Left forelimb (tissue), 1 donor: ENCODE data around the gene RNF41.
A peak's percentile ranks its signal among the peaks of the same experiment; 100 is the strongest.
"Not testable (repeated sequence)": the region's sequence is repeated elsewhere in the genome, so short reads cannot be mapped to it uniquely, and the experiment has no call there.

Experiments used
- DNase-seq: peaks from one replicate; pipeline ENCODE4 v3.0.0-alpha.2; 2018; ENCODE audit warnings: low spot score

Gene RNF41

DNA sequence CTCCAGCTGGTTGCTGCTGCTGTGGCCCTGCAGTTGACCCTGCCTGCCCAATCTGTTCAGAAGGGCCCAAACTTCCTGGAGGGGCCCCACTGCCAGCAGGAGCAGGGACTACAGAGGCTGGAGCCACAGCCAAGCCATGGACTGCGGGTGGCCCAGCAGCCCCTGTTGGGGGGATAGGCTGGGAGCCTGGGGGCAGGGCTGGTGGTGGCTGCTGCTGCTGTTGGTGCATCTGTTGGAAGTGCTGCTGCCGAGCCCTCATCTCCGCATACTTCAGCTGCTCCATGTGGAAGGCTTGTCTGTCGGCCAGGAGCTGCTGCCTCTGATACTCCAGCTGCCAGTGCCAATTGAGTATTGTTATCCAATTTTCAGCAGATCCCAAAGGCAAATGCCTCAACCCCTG lies 56.4 kb downstream of the RNF41 start:
- no peak for DNase-seq

- no peak for DNase-seq
These were observed 57.4 kb downstream of the RNF41 start for GRCh38 chr12:56164345-56164729.

DNA sequence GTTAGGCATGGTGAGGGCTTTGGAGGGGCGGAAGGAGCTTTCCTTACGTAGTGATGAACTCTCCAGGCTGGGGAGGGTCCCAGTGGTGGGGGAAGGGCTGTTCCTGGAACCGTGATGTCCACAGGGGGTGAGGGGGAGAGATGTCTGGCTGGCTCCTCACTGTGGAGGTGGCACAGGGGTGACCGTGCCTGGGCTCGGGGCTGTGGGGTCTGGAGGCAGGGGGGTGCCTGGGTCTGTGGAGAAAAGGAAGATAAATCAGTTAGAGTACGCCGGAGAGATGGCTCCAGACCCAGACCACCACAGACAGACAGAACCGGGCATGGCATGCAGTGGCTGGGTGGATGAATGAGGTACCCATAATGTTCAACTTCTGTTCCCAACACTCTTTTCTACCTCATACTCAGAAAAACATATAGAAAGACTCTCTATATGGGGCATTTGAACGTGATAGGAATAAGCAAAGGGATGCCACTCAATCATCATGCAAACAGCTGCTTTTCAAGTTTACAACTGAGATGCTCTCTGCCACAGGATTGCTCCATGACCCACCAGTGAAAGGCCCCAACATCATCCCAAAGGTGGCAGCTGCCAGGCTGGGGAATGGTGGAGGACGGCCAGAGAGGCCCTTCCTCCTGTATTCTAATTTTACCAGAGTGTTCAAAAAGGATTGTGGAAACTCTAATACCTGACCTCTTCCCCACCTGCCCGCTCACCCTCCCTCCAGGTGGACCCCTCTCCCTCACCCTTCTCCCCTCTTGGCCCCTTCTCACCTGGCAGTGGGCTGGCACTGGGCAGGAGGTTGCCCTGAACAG lies 58.0 kb downstream of the RNF41 start:
- DNase-seq: no peak

DNA sequence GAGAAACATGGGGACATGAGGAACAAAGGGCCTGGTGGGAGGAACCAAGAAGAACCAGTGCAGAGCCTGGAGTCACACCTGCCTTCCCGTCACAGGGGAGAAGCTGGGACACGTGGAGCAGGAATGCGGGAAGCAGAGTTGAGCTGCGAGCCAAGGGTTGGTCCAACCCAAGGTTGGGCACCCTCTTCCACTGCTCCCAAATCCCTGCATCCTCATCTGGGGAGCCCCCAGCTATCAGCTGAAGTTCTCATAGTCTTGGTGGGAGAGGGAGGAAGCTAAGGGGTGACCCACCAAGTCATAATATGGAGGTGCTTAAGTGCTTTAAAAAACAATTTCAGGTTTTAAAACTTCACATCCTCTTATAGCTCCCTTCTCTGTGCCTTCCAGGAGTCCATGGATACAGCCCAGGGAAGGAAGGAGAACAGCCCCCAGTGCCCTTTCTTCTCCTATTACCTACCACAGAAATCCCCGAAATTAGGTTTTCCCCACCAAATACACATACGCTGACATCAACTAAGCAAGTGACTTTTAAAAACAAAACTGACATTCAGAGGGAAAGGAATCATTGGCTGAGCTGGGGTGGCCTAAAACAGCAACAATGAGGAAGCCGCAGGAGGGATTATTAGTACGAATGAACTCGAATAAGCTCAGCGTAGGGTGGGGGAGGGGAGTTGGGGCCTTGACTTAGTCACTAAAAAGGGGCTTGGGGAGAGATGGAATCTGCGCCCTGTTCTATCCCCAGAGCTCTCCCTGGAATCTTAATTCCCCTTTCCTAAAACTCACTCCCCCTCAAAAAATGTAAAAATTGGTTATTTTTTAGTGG lies 59.0 kb downstream of the RNF41 start:
- no peak for DNase-seq

DNA sequence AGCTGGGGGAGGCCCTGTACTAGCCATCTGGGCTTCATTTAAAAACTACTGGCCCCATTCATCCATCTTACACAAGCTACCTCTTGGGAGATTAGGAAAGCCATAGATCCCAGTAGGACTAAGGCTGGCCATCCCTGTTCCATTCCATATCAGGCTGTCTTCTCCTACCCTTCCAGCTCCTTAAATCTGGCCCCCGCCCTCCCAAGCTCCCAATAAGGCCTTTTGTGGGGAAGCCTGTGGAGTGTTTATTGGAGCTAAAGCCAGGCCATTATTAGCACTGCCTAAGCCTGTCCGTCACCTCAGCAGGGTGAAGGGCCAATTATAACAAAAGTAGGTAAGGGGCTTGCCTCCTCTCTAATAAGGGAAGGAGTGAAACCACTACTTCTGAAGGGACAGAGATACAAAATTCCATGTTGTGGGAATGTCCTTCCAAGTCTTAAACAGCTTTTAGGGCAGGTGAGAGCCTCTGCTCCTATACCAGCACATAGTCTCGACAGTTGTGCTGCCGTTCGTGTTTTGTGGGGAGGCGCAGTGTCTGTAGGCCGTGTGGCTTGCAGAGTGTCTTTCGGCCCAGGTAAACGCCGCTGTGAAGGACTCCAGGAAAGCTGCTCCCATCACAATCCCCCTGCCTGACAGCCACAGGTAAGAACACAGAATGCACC lies 59.9 kb downstream of the RNF41 start:
- DNase-seq: no peak

GRCh38 chr12:56160894-56161689 lies 60.6 kb downstream of the RNF41 start:
- no peak for DNase-seq

DNA sequence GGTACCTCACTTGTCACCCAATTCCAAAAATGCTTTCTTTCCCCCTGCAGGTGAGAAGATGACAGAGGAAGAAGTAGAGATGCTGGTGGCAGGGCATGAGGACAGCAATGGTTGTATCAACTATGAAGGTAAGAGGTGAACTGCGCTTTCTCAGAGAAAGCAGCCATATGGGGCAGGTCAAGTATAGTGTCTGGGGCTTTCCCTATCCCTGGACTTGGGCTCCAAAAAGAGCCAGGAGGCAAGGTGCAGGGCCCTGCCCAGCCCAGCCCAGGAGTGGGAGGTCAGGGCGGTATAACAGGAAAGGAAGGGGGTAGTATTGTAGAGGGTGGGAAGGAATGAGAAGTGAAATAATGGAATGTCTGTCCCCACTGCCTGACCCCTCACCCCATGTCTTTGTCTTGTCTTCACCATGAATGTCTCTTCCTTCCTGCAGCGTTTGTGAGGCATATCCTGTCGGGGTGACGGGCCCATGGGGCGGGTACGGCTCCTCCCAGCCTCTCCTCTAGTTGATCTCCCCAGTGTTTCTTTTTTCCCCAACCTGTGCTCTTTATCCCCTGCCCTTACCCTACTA lies 61.4 kb downstream of the RNF41 start:
- DNase-seq: no peak

DNA sequence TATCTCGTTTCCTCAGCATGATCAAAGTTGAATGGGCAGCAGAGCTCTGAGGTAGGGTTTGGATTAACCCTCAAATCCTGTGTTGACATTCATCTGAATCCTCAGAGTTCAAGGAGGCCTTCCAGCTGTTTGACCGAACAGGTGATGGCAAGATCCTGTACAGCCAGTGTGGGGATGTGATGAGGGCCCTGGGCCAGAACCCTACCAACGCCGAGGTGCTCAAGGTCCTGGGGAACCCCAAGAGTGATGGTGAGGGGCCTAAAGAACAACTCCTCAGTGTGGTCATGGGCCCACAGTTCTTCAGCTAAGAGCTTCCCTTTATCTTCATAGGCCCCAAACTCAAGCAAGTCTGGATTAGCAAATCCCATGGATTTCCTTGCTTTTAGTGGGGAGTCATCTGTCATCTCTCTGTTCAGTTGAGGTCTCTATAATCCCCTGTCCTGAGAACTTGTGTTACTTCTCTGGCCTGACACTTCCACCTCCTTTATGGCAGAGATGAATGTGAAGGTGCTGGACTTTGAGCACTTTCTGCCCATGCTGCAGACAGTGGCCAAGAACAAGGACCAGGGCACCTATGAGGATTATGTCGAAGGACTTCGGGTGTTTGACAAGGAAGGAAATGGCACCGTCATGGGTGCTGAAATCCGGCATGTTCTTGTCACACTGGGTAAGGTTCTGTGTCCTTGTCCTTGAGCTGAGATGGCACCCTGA lies 62.1 kb downstream of the RNF41 start:
- DNase-seq: no peak

- peak; percentile 75 for DNase-seq
These were observed 62.7 kb downstream of the RNF41 start for GRCh38 chr12:56158926-56159461.

- peak; percentile 95 for DNase-seq
These were observed 63.4 kb downstream of the RNF41 start, which contains the start of gene MYL6 for GRCh38 chr12:56158029-56158925. Gene MYL6 (plus strand): TSS chr12:56158359. CDS start chr12:56158402, 43 bp downstream.

DNA sequence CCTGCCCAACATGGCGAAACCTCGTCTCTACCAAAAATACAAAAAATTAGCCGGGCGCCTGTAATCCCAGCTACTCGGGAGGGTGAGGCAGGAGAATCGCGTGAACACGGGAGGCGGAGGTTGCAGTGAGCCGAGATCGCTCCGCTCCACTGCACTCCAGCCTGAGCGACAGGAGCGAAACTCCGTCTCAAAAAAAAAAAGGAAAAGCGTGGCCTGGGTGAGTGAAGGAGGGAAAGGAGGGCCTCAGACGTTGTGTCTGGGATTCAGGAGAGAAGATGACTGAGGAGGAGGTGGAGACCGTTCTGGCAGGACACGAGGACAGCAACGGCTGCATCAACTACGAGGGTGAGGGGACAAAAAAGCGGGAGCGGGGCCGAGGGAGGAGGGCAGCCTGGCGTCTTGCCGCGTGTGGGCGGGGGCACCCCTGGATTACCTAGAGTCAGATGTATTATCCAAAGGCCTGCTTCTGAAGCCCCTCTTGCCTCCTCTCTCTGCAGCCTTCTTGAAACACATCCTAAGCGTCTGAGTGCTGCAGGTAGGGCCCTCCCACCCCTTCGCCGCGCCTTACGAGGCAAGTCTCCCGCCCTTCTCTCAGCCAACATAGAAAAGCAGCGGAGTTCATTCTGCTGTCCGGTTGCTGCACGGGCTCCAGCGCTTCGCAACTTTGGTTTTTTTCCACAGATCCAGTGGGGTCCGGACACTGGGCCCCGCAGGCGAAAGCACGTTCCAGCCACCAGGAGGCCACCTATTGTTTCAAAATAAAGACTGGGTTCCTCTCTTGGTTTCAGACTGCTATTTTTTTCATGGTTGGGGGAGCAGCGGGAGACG lies 64.3 kb downstream of the RNF41 start:
- DNase-seq: peak; percentile 89

GRCh38 chr12:56156464-56157200 lies 65.1 kb downstream of the RNF41 start:
- not testable (repeated sequence) for DNase-seq

DNA sequence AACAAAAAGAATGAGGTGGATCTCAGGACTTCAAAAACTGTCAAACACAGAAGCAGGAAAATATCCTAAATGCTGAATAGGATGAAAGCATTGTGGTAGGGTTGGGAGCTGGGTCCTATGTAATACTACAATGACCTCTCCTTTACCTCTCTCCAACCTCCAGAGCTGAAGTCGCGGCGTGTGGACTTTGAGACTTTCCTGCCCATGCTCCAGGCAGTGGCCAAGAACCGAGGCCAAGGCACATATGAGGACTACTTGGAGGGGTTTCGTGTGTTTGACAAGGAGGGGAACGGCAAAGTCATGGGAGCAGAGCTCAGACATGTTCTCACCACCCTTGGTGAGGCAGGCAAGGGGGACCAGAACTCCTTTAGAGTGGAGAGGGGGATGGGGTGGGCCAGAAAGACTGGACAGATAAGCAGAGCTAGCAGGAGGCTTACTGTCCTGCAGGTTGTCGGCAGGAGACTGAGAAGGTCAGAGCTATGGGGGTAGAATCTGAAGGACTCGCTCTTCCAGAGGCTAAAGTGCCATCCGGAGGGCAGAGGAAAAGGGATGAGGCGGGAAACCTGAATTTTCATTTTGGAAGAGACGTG lies 66.4 kb downstream of the RNF41 start:
- DNase-seq: no peak

GRCh38 chr12:56154818-56155217 lies 66.9 kb downstream of the RNF41 start:
- DNase-seq: no peak

DNA sequence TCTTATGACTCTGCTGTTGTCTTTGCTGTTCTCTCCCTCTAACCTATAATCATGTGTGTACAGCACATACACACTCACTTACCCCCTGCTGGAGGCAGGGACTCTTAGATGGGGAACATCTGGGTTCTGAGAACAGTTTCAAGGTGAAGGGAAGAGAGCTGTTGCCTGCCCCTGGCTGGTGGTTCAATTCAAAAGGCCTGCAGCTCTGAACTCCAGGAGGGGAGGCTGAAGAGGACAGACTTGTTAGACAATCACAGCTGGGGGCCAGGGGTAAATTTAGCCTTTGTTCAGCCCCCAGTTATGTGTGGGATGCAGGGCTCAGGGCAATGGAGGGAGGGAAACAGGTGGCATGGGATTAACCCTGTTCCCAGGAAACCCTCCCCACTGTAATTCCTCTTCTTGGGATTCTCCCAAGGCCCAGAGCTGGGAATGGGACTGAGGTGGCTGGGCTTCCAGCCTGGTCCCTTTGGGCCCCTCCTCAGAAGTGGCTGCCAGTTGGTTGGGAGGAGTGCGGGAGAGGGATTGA lies 67.4 kb downstream of the RNF41 start:
- DNase-seq: no peak

DNA sequence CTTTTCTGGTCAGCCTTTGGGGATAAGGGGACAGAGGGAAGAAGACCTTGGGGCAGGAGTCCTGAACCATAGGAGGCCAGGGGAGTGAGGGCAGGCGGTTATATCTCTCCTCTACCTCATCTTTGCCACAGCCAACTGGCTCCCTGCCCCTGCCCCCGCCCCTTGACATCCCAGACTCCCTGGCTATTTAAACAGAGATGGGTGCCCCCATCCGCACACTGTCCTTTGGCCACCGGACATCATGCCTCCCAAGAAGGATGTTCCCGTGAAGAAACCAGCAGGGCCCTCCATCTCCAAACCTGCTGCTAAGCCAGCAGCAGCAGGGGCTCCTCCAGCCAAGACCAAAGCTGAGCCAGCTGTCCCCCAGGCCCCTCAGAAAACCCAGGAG lies 68.0 kb downstream of the RNF41 start:
- DNase-seq: no peak
